Stimulated activated CD4-positive, alpha-beta T cell treated with anti-CD3 and anti-CD28 coated beads, Interleukin-15, amount 100 ng/mL, for 1 hour (primary cell): ENCODE data around the gene ARMC7.

ENCODE experiments used
- DNase-seq, 2 donors: peaks; one replicate each; pipeline ENCODE4 v3.0.0-alpha.2; 2020; ENCODE audit warnings: low read depth in 1 of 2, low spot score in 1 of 2

Gene ARMC7

DNA sequence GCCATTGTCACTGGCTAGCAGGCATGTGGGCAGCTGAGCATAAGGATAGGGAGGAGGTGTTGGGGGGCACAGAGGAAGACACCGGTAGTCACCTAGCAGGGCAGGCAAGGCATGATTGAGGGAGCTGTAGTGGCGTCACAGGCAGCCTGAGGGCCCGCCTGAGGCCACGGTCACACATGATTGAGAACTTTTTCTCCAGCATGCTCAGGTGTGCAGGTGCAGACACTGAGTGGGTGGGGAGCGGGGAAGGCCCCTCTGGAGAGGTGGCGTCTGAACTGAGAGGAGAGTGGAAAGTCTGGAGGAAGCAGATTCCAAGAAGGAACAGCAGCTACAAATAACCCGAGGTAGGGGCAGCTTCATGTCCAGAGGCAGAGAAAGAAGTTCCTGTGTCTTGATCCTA lies 10.9 kb upstream of the ARMC7 start:
- DNase-seq: no peak

DNA sequence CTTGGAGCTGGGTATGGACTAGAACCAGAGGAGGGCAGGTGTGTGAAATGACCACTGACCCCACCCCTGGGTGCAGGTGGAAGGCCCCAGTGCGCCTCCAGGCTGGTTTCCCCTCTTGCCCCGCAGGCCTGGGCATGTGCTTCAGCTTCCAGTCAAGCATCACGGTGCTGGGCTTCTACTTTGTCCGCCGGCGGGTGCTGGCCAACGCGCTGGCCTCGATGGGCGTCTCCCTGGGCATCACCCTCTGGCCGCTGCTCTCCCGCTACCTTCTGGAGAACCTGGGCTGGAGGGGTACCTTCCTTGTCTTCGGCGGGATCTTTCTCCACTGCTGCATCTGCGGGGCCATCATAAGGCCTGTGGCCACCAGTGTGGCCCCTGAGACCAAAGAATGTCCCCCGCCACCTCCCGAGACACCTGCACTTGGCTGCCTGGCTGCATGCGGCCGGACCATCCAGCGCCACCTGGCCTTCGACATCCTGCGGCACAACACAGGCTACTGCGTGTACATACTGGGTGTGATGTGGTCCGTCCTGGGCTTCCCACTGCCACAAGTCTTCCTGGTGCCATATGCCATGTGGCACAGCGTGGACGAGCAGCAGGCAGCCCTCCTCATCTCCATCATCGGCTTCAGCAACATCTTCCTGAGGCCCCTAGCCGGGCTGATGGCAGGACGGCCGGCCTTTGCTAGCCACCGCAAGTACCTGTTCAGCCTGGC lies 9.7 kb upstream of the ARMC7 start:
- no peak for DNase-seq

DNA sequence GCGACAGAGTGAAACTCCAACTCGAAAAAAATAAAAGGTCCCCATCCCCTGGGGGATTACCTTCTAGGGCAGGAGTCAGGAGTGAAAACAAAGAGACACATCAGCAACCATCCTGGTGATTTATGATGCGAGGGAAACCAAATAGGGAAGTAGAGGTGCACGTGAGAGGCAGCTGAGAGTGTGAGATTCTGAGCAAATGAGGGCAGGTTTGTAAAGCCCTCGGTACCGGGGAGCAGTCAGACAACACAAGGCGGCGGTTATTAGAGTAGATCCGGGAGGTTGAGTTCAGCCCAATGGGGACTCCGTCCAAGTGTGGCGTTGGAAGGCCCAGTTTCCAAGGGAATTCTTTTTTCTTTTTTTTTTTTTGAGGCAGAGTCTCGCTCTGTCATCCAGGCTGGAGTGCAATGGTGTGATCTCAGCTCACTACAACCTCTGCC lies 7.4 kb upstream of the ARMC7 start:
- DNase-seq: no peak

DNA sequence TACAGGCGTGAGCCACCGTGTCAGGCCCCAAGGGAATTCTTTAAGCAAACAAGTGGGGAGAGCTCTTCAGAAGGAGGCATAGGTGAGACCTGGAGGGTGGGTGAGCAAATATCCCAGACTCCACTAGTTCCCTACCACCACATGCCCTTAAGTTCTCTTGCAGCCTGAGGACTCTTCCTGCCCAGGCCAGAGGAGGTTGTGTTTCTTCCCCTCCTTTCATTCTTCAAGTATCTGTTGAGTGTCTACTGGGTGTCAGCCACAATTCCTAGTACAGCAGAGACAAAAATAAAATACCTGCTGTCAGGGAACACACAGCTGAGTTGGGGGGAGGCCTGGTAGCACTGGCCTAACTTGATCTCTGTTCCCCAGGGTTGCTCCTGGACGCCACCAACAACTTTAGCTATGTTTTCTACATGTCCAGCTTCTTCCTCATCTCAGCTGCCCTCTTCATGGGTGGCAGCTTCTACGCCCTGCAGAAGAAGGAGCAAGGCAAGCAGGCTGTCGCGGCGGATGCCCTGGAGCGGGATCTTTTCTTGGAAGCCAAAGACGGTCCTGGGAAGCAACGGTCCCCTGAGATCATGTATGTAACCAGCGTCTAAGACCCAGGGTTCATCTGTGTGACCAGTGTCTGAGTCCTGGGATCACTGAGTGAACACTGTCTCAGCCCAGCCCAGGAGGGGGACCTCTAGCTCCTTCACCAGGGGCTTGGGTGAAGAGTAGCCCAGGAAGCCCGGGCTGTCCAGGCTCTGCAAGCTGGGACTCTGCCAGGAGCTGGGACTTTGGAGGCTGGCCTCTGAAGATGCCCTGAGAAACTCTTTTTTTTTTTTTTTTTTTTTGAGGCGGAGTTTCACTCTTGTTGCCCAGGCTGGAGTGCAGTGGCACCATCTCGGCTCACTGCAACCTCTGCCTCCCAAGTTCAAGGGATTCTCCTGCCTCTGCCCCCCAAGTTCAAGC lies 5.9 kb upstream of the ARMC7 start:
- no peak for DNase-seq

DNA sequence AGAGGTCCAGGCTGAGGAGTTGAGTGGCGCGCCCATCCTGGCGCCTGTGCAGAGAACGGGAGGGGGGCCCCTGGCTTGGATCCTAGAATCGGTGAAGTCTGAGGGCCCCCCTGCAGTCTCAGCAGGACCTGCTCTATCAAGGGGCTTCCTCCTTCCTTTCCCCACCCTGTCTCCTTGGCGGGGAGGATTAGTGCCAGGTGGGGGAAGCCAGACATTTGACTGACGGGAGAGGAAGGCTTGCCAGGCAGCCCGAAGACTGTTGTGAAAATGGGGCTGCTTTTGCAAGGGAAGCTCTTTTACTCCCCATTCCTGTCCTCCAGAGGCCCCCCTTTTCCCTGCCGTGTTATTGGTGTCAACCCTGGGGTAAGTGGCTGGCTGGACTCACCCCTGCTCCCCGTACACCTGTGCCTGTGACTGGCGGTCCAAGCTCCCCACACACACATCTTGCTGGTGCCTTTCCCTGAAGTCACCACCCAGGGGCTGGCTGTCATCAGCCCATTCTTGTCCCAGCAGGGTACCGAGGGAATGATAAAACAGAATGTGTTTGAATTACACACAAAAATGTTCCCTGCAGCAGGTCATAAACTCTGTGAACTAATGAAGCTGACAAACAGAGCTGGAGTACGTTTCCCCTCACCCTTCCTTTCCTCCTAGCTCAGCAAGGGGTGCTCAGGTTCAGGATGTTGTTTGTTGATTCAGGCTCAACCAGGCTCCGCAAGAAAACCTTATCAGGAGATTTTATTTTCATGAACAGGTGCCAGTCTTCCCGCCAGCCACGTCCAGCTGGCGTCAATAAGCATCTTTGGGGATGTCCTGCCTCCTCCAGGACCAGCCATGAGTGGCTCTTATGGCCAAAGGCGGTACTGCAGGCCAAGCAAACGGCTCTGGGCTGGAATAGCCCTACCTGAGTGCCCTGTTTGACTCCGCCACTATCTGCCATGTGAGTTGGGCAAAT lies 4.4 kb upstream of the ARMC7 start:
- no peak for DNase-seq

DNA sequence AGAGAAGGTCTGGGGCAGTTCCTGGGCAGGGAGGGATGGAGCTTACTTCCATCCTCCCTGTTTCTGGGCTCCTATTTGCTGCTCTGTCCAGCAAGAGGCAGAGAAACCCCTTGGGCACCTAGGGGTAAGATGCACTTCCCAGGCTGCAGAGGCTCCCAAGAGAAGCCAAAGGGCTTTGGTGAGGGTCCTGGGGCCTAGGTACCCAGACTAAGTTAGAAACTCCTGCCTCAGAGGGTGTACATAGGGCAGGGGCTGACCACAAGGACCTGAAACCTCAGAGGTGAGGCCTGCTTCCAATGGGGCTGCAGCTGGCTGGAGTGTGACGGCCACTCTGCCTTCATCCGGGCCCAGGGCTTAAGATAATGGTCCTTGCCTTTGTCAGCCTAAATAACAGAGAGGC lies 1.6 kb upstream of the ARMC7 start:
- DNase-seq: no peak

DNA sequence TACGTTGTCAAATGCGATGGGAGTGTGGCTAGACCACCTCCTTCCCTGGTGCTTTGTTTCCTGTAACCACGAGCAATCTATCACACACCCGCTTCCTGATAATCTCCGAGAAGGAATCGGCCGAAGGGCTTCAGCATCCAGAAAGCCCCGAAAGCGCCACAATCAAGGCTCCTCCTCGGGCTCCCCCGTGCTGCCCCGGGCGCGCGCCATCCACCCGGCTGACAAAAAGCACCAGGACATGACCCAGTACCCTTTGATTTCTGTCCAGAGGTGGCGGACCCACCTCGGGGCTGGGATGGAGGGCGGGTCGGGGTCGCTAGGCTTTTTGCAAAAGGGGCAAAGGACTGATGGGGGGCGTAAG lies 743 bp upstream of the ARMC7 start:
- DNase-seq: no peak

DNA sequence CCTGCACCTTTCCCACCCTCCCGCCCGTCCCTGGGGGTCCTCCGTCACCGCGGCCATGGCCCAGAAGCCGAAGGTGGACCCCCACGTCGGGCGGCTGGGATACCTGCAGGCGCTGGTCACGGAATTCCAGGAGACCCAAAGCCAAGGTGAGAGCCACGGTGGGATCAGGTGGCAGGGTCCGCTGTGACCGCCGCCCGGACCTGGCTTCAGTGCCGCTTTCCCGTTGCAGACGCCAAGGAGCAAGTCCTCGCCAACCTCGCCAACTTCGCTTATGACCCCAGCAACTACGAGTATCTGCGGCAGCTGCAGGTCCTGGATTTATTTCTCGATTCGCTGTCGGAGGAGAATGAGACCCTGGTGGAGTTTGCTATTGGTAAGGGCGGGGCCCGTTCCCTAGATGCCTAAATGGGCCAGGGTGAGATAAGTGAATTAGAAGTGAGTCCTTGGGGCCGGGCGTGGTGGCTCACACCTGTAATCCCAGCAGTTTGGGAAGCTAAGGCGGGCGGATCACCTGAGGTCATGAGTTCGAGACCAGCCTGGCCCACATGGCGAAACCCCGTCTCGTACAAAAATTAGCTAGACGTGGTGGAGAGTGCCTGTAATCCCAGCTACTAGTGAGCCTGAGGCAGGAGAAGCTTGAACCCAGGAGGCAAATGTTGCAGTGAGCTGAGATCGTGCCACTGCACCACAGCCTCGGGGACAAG lies 617 bp downstream of the ARMC7 start:
- DNase-seq: no peak

DNA sequence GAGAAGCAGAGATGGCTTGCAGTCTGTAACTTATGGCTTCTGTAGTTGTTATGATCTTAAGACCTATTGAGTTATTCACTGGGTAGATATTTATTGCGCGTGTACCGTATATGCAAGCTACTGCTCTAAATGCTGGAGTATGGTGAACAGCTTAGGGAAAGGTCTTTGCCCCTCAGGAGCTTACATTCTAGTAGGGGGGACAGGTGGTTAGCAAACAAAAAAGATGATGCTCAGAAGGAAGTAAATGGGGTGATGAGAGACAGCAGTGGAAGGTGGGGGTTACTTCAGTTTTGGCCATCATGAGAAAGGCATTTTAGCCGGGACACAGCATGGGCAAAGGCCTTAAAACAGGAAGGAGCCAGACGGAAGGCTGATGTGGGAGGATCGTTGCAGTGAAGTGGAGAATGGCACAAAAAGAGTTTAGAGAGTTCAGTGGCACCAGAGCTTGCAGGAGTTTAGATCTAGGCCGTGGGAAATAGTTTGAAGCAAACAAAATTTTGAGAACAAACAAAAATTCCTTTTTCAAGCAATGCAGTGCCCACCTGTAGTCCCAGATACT lies 2.1 kb downstream of the ARMC7 start:
- no peak for DNase-seq

DNA sequence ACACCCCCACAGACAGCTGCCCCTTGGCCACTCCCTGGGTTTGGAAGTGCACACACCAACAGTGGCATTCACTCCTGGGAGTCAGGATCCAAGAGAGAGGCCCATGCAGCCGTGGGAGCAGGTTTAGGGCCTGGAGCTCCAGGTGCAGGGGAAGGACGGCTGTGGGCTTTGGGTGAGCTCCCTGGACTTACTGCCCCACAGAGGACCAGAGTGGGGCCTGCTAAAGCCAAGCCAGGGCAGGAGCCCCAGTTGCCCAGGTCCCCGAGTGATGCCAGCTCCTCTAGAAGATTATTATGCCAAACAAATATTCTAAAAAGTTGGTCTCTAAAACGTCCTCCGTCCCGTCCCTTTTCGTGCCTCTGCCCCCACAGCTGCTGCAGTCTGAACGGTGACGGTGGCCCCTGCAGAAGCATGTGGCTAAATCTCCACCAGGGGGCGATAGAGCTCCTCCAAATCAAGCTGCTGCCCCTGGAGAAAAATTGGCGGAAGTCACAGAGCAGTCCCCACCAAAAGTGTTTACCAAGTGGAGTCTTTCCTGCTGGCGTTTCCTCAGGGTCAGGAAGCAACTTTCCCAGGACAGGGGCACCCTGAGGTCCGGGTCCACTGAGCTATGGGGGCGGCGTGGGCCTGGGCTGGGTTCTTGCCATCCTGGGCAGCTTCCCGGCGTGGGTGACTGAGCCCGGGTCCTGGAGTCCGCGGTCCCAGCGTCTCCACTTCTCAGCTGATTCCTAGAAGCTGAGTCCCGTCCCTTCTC lies 4.2 kb downstream of the ARMC7 start:
- DNase-seq: peak; percentile 65 to 82

DNA sequence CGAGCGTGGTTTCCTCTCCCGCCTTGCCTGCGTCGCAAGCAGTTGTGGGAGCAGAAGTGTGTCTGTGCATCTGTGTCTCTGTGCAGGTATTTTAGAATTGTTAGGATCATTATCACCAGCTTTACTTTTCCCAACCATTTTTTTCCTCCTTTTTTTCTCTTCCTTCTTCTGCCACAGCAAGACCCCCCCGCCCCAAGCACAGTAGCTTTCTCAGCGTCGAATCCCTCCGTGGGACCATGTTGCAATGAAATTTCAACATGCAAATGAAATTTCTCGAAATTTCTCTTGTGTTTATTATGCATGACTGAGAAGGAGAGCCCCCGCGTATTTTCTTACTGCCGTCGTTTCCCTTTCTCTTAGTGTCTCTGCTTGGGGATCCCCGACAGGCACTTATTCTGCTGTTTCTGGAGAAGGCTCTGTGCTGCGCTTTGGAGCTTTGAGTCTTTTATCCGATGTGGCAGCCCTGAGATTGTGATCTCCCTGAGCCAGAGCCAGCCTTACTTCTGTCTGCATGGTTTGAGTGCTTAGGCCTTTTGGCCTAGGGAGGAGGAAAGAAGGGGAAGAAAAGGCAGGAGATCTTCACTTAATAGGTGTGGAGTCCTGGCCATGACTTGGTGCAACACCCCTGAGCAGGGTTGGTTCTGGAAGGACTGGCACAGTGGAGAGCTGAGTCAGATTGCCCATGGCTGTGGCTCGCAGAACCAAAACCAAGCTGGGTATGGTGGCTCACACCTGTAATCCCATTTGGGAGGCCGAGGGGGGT lies 5.0 kb downstream of the ARMC7 start:
- DNase-seq: no peak

DNA sequence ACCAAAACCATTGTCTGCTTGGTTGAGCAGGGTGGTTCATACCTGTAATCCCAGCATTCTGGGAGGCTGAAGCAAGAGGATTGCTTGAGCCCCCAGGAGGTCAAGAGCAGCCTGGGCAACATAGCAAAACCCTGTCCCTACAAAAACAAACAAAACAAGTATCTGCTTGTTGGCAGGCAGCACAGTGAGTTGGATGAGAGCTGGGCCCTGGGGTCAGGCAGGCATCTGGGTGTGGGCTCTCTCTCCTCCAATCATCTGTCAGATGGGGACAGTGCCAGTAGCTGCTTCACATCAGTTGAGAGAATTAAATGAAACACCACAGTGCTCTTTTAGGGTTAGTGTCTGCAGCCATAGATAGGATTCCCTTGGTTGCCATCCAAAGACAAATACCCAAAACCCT lies 5.8 kb downstream of the ARMC7 start:
- DNase-seq: no peak

DNA sequence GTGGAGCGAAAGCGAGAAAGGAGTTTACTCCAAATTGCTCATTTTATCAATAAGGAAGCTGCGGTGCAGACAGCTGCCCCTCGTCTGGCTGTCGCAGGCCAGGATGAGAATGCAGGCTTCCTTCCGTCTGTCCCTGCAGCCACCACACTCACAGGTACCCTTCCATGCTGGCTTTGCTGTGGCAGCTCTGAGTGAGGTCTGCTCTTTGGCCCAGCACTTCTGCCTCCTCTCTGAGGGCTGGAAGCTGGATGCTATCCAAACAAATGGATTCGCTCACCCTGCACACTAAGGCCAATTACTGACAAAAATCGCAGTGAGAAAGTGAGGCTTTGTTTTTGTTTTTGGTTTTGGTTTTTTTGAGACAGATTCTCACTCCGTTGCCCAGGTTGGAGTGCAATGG lies 7.0 kb downstream of the ARMC7 start:
- DNase-seq: no peak

DNA sequence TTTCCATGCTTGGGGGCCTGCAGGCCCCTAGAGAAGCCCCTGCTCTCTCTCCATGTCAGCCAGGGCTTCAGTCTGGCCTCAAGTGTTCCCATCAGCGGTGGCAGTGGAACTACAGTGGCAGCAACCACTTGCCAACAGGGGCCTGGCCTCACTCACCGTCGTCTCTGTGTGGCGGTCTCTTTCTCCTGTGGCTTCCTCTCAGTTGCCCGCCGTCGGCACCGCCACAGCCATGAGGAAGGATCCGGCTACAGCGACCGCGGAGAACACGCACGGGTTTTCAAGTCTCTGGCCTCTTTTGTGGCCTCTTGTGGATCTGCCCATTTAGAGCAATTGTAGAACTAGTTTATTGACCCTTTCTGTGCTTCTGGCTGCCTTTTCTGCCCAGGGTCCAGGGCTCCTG lies 8.5 kb downstream of the ARMC7 start:
- DNase-seq: no peak

DNA sequence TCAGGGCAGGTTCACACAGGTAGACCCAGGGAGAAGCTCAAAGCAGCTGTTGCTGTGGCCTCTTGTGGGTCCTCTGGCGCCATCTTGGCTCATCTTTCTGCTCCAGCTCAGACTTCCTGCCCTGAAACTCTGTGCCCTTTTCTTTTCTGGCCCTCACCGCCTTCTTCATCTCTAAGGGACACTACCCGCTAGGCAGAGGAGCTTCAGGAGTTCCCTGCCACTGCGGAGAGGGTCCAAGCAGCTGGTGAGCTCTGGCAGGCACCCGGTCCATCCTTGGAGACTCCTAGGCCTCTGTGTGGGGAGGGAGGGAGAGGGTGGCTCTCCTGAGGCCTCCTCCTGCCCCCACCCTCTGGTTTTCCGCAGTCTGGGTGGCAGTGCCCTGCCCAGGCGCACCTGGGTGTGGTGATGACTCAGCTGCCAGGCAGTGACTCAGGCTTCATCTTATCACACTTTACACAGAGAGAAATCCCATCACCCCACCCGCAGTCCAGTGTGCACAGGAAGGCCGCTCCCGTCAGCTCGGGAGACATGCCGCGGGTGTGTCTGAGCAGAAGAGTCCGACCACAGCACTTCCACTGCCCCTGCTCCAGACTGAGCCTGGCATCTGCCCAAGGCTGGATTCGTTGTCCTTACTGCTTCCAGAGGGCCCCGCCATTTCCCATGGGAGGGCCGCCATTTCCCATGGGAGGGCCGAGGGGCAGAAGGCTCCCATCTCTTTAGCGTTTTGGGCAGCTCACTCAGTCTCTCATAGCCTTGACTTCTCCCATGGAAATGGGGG lies 14.5 kb downstream of the ARMC7 start:
- peak; percentile 40 to 43 for DNase-seq

DNA sequence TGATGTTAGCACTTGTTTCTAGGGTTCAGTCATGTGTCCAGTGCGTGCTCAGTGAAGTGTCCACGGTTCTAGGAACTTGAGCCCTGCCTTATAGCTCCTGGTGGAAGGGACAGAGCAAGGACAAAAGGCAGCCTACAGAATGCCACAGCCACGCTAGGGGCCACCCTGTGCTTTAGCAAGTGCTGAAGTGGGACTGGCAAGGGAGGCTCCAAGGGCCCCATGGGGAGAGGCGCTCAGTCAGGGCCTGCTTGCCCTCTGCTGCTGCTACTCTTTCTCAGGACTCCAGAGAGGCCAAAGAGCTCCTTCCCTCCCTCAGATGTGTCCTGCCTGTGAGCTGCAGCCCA lies 15.0 kb downstream of the ARMC7 start:
- no peak for DNase-seq

DNA sequence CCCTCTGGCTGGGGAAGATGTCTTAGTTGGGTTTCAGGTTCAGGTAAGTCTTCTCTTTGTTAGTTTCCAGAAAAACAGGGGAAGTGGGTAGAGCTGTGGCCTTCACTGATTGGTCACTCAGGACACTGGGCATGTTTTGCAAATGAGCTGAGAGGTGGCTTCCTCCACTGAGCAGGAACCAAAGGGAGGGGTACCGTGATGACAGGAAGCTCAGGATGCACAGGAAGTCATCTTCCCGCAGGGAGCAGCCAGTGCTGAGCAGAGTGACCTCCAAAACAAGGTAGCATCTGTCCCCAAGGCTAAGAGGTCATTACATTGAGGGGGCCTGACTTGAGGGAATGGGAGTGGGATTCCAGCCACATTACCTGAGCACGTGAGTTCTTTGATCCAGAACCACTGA lies 16.2 kb downstream of the ARMC7 start:
- no peak for DNase-seq

DNA sequence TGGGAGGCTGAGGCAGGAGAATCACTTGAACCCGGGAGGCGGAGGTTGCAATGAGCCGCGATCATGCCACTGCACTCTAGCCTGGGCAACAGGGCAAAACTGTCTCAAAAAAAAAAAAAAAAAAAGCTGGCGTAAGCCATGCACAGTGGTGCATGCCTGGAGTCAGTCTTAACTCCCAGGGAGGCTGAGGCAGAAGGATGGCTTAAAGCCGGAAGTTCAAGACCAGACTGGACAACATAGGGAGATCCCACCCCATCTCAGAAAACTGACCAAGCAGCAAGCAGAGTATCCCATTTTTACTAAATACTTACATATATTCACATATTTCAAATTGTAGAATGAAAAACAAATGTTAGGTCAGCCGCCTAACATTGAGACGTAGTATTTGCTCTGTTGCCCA lies 17.2 kb downstream of the ARMC7 start:
- DNase-seq: no peak
